OCI-LY7 (cell line): ENCODE measurements around the gene CASP2.

ENCODE experiments used
- CTCF ChIP-seq: fragments of 200-600 bp; sonication (generic); conservative IDR thresholded peaks from 2 replicates; pipeline ENCODE4 v1.5.1; 2014; ENCODE audit warnings: mild to moderate bottlenecking, antibody characterized with exemption, low read length, moderate library complexity, mixed read lengths
- EZH2phosphoT487 ChIP-seq: fragments of 200-600 bp; sonication (generic); IDR thresholded peaks from 2 replicates; pipeline ENCODE4 v1.6.1; 2018; ENCODE audit warnings: low read depth, borderline replicate concordance, mild to moderate bottlenecking, mixed run types, antibody characterized with exemption, low read length, moderate library complexity, mixed read lengths

GRCh38 chr7:143295870-143296269, 7.7 kb downstream of the CASP2 start:
- TF ChIP-seq CTCF = no peak
- no peak for TF ChIP-seq EZH2phosphoT487
